Gastroesophageal sphincter (tissue), 3 donors: ENCODE results near the gene VAV3.

Experiments used
- CTCF ChIP-seq, 4 experiments: fragments of 200-600 bp in 2 of 4; fragments of 450-650 bp in 2 of 4; sonication (generic) in 1 of 4; IDR thresholded peaks; one replicate each; pipeline ENCODE4 v1.5.1; 2017 to 2019; ENCODE audit warnings: antibody characterized with exemption in 4 of 4, mild to moderate bottlenecking in 2 of 4, moderate library complexity in 2 of 4
- EP300 ChIP-seq: sonication (generic); formaldehyde crosslinking; IDR thresholded peaks from one replicate; pipeline ENCODE4 v1.6.1; 2017; ENCODE audit warnings: antibody characterized with exemption, mild to moderate bottlenecking
- POLR2A ChIP-seq, 2 donors: fragments of 450-650 bp; IDR thresholded peaks; one replicate each; pipeline ENCODE4 v1.6.1; 2017; ENCODE audit warnings: antibody characterized with exemption in 2 of 2, mild to moderate bottlenecking in 2 of 2, moderate library complexity in 1 of 2
- POLR2AphosphoS5 ChIP-seq: sonication (generic); formaldehyde crosslinking; IDR thresholded peaks from one replicate; pipeline ENCODE4 v1.6.1; 2017; ENCODE audit warnings: antibody characterized with exemption

- no peak for TF ChIP-seq CTCF (IDR thresholded peaks at IDR 0.05)
- no peak for TF ChIP-seq POLR2A (IDR thresholded peaks at IDR 0.05)
- no peak for TF ChIP-seq EP300
- no peak for TF ChIP-seq POLR2AphosphoS5
These were observed 431.5 kb downstream of the VAV3 start for GRCh38 chr1:107533436-107533835.
